ENCODE data around the gene TRAF1.

- TF ChIP-seq CTCF (IDR thresholded peaks at IDR 0.05) (no peak), REST (IDR thresholded peaks at IDR 0.05; ENCODE audit: insufficient read depth in 1 of 2, low read depth in 2 of 2, low read length in 1 of 2) (no peak)
These were observed 32.1 kb downstream of the TRAF1 start for GRCh38 chr9:120894321-120895148.

All from Panc1 (cell line).